Sigmoid colon (tissue), 4 donors: Measurements from ENCODE around the gene IRF2BPL.
A peak's percentile ranks its signal among the peaks of the same experiment; 100 is the strongest.

Experiments
- EP300 ChIP-seq, 4 donors: sonication (generic); formaldehyde crosslinking; IDR thresholded peaks; one replicate each; pipeline ENCODE4 v1.6.1; 2017; ENCODE audit warnings: antibody characterized with exemption in 4 of 4
- POLR2A ChIP-seq, 2 donors: fragments of 450-650 bp; IDR thresholded peaks; one replicate each; pipeline ENCODE4 v1.6.1; 2016; ENCODE audit warnings: antibody characterized with exemption in 2 of 2, mild to moderate bottlenecking in 2 of 2, moderate library complexity in 2 of 2
- TF ChIP-seq, protein P1 (sequence below), 4 experiments: fragments of 450-650 bp in 3 of 4; fragments of 200-600 bp in 1 of 4; IDR thresholded peaks; one replicate each; pipeline ENCODE4 v1.5.1; 2016 to 2019; ENCODE audit warnings: antibody characterized with exemption in 4 of 4, mild to moderate bottlenecking in 3 of 4, moderate library complexity in 2 of 4

- TF ChIP-seq EP300 (IDR thresholded peaks at IDR 0.05) (peak; percentile 21 to 86 (median 55)), POLR2A (IDR thresholded peaks at IDR 0.05) (peak; percentile 10 to 11)
- TF ChIP-seq, protein P1, sequence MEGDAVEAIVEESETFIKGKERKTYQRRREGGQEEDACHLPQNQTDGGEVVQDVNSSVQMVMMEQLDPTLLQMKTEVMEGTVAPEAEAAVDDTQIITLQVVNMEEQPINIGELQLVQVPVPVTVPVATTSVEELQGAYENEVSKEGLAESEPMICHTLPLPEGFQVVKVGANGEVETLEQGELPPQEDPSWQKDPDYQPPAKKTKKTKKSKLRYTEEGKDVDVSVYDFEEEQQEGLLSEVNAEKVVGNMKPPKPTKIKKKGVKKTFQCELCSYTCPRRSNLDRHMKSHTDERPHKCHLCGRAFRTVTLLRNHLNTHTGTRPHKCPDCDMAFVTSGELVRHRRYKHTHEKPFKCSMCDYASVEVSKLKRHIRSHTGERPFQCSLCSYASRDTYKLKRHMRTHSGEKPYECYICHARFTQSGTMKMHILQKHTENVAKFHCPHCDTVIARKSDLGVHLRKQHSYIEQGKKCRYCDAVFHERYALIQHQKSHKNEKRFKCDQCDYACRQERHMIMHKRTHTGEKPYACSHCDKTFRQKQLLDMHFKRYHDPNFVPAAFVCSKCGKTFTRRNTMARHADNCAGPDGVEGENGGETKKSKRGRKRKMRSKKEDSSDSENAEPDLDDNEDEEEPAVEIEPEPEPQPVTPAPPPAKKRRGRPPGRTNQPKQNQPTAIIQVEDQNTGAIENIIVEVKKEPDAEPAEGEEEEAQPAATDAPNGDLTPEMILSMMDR (IDR thresholded peaks at IDR 0.05): no peak
Measured at GRCh38 chr14:77076113-77076631, 47.7 kb upstream of the IRF2BPL start.
